Trophoblast cell (in vitro differentiated cells and primary cell): ENCODE data around the gene SERPINA1.
"Not testable (repeated sequence)": the region's sequence is repeated elsewhere in the genome, so short reads cannot be mapped to it uniquely, and the experiment has no call there.

Experiments
- DNase-seq, 2 donors: peaks; one replicate each; pipeline ENCODE4 v3.0.0-alpha.2; 2016
- H2AFZ ChIP-seq: 2 replicates; pipeline ENCODE4 v1.6.1; 2013; ENCODE audit warnings: low read length, moderate library complexity, mild to moderate bottlenecking; ENCODE audit not compliant: insufficient read depth, poor library complexity
- H2AK5ac ChIP-seq: 2 replicates; pipeline ENCODE4 v1.6.1; 2013; ENCODE audit warnings: mild to moderate bottlenecking, low read length
- H2BK120ac ChIP-seq: 2 replicates; pipeline ENCODE4 v1.6.1; 2013; ENCODE audit warnings: low read length, mild to moderate bottlenecking, moderate library complexity; ENCODE audit not compliant: insufficient read depth, poor library complexity
- H2BK12ac ChIP-seq: 2 replicates; pipeline ENCODE4 v1.6.1; 2013; ENCODE audit warnings: mild to moderate bottlenecking, low read length, moderate library complexity
- H2BK5ac ChIP-seq: 2 replicates; pipeline ENCODE4 v1.6.1; 2013; ENCODE audit warnings: low read length, low read depth, moderate library complexity, mild to moderate bottlenecking; ENCODE audit not compliant: poor library complexity
- H3K14ac ChIP-seq: 2 replicates; pipeline ENCODE4 v1.6.1; 2013; ENCODE audit warnings: mild to moderate bottlenecking, low read length
- H3K18ac ChIP-seq: 2 replicates; pipeline ENCODE4 v1.6.1; 2013; ENCODE audit warnings: mild to moderate bottlenecking, low read length
- H3K23ac ChIP-seq: 2 replicates; pipeline ENCODE4 v1.6.1; 2013; ENCODE audit warnings: low read length
- H3K27ac ChIP-seq: 2 replicates; pipeline ENCODE4 v1.5.1; 2013; ENCODE audit warnings: low read depth, mild to moderate bottlenecking, inconsistent platforms, low read length, moderate library complexity
- H3K27me3 ChIP-seq: 2 replicates; pipeline ENCODE4 v1.6.1; 2013; ENCODE audit warnings: inconsistent platforms, mild to moderate bottlenecking, low read length, moderate library complexity; ENCODE audit not compliant: insufficient read depth
- H3K36me3 ChIP-seq, 2 experiments: 1 replicate in 1 of 2; 2 replicates in 1 of 2; pipeline ENCODE4 v1.6.1; 2013; ENCODE audit warnings: low read length in 2 of 2, mild to moderate bottlenecking in 2 of 2, moderate library complexity in 1 of 2; ENCODE audit not compliant: insufficient read depth in 2 of 2, control insufficient read depth in 1 of 2
- H3K4ac ChIP-seq: 2 replicates; pipeline ENCODE4 v1.6.1; 2013; ENCODE audit warnings: low read depth, mild to moderate bottlenecking, low read length, moderate library complexity
- H3K4me1 ChIP-seq, 2 experiments: 1 replicate in 1 of 2; 2 replicates in 1 of 2; pipeline ENCODE4 v1.6.1; 2013; ENCODE audit warnings: low read length in 2 of 2, mild to moderate bottlenecking in 2 of 2, moderate library complexity in 1 of 2; ENCODE audit not compliant: insufficient read depth in 2 of 2, control insufficient read depth in 1 of 2
- H3K4me2 ChIP-seq: 2 replicates; pipeline ENCODE4 v1.6.1; 2013; ENCODE audit warnings: inconsistent platforms, mild to moderate bottlenecking, low read length, moderate library complexity
- H3K4me3 ChIP-seq: 2 replicates; pipeline ENCODE4 v1.5.1; 2013; ENCODE audit warnings: mild to moderate bottlenecking, low read depth, low read length, inconsistent platforms
- H3K79me1 ChIP-seq: one replicate; pipeline ENCODE4 v1.6.1; 2013; ENCODE audit warnings: low read length
- H3K79me2 ChIP-seq: 2 replicates; pipeline ENCODE4 v1.6.1; 2013; ENCODE audit warnings: low read length, mild to moderate bottlenecking; ENCODE audit not compliant: control insufficient read depth, insufficient read depth, poor library complexity
- H3K9ac ChIP-seq: 2 replicates; pipeline ENCODE4 v1.6.1; 2013; ENCODE audit warnings: mild to moderate bottlenecking, low read length
- H3K9me3 ChIP-seq: 2 replicates; pipeline ENCODE4 v1.6.1; 2013; ENCODE audit warnings: low read depth, mild to moderate bottlenecking, control low read depth, inconsistent platforms, low read length; ENCODE audit not compliant: insufficient read depth
- H4K12ac ChIP-seq: 2 replicates; pipeline ENCODE4 v1.6.1; 2013; ENCODE audit warnings: low read depth, mild to moderate bottlenecking, low read length, moderate library complexity
- H4K8ac ChIP-seq: 2 replicates; pipeline ENCODE4 v1.6.1; 2013; ENCODE audit warnings: low read depth, mild to moderate bottlenecking, low read length, moderate library complexity
- H4K91ac ChIP-seq: one replicate; pipeline ENCODE4 v1.6.1; 2013; ENCODE audit warnings: low read depth, mild to moderate bottlenecking, low read length, moderate library complexity
- WGBS: extraction: QIAGEN DNeasy Blood & Tissue Kit; methylation state at CpG from one replicate; pipeline ENCODE4 v1.1.7; 2013; ENCODE audit warnings: missing lambda C conversion rate; ENCODE audit not compliant: insufficient read length, insufficient coverage; ENCODE audit errors: extremely low coverage; 5-methylcytosine and 5-hydroxymethylcytosine counted together

The SERPINA1 gene

DNA sequence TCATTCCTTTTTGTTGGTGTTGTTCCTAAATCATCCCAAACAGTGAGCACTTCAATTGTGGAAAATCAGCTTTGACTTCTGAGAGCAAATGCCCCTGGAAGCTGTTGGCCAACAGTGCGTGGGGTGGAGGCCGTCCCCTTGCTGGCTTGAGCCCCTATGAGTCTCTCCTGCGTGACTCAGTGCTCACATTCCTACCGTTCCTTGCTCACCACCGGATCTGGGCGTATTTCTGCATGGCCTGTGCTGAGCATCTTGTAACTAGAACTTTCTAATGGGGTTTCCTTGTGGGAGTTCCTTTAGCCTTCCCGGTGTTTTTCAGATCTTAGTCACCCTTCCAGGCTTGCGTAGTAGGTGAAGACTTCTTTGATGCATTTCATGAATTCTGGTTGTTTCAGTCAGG lies 14.7 kb downstream of the SERPINA1 start:
- Histone ChIP-seq H3K4ac (no peak overlapping the region), H3K27me3 (no peaks in the 10 kb centered on the region), H3K27ac (no peak overlapping the region), H2BK5ac (no peak overlapping the region), H3K36me3 (no peaks in the 10 kb centered on the region), H3K79me2 (no peaks in the 10 kb centered on the region), H3K23ac (no peak overlapping the region), H2BK12ac (no peak overlapping the region), H3K79me1 (no peaks in the 10 kb centered on the region), H3K4me1 (peaks cover 0 to 2% of the 10 kb centered on the region in 2 experiments), H3K18ac (no peak overlapping the region), H3K14ac (no peak overlapping the region), H2AK5ac (no peak overlapping the region), H3K4me3 (no peak overlapping the region), H4K91ac (peak overlapping the region; percentile 7), H4K12ac (no peak overlapping the region), H4K8ac (no peak overlapping the region), H3K9me3 (no peaks in the 10 kb centered on the region), H3K9ac (no peak overlapping the region), H2AFZ (no peak overlapping the region), H2BK120ac (no peak overlapping the region), H3K4me2 (no peak overlapping the region)
- DNase-seq: peak; percentile 95 to 97
- no CpG with 5 or more reads among the region's 8 CpGs for WGBS

DNA sequence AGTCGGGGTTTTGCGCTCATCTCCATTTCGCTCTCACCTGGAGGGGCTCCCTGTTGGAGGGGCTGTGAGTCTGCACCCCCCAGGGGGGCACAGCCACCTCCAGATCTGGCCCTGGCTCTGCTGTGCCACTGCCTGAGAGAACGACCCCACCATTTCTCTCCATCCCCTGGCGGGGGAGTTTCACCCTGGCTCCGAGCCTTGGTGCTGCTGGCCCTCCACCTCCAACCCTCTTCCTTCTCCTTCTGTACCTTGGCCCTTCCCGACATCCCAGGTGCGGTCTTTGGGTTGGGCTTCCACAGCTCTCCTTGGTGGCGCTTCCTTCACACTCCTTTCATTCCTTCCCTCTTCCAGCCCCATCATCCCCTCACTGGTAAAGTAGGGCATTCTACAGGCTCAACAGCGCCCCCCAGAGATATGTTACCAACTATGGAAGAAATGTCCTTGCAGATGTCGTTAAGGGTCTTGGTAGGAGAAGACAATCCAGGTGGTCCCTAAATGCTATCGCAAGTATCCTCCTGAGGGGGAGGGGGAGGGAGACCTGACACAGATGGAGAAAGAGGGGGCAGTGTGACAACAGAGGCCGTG lies 16.3 kb downstream of the SERPINA1 start:
- no peak overlapping the region for H2AK5ac ChIP-seq
- no peak overlapping the region for H3K4ac ChIP-seq
- no peak overlapping the region for H3K14ac ChIP-seq
- DNase-seq: no peak
- no peaks in the 10 kb centered on the region for H3K9me3 ChIP-seq
- no peak overlapping the region for H2BK12ac ChIP-seq
- H4K91ac ChIP-seq: no peak overlapping the region
- no peak overlapping the region for H4K8ac ChIP-seq
- no peak overlapping the region for H3K27ac ChIP-seq
- no peaks in the 10 kb centered on the region for H3K27me3 ChIP-seq
- H3K18ac ChIP-seq: no peak overlapping the region
- H3K79me1 ChIP-seq: no peaks in the 10 kb centered on the region
- H2AFZ ChIP-seq: no peak overlapping the region
- H3K23ac ChIP-seq: no peak overlapping the region
- no CpG with 5 or more reads among the region's 13 CpGs for WGBS
- H3K4me1 ChIP-seq: peaks cover 2% of the 10 kb centered on the region in 2 experiments
- no peak overlapping the region for H4K12ac ChIP-seq
- H3K9ac ChIP-seq: no peak overlapping the region
- no peaks in the 10 kb centered on the region for H3K36me3 ChIP-seq
- H3K4me2 ChIP-seq: no peak overlapping the region
- H2BK5ac ChIP-seq: no peak overlapping the region
- H3K79me2 ChIP-seq: no peaks in the 10 kb centered on the region
- H2BK120ac ChIP-seq: no peak overlapping the region
- H3K4me3 ChIP-seq: no peak overlapping the region

DNA sequence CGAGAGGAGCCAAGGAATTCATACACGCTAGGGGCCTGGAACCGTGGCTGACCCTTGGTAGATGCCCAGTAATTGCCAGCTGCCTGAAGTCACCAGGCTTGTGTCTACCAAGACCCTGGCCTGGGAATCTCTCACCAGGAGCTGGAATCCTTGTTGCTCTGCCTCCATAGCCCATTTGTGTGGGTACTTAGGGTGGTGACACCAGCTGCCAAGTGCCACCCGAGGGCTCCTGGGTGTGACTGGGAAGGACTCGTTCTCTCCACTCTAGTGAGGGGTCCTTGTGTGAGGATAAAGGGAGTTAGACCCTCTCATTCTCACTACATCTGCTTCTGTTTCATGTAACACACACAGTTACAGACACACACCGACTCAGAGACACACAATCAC lies 17.9 kb downstream of the SERPINA1 start:
- H3K79me1 ChIP-seq: no peaks in the 10 kb centered on the region
- no peak overlapping the region for H3K4me3 ChIP-seq
- H4K12ac ChIP-seq: no peak overlapping the region
- WGBS: no CpG with 5 or more reads among the region's 6 CpGs
- DNase-seq: no peak
- H3K4me1 ChIP-seq: peaks cover 2% of the 10 kb centered on the region in 2 experiments
- no peaks in the 10 kb centered on the region for H3K36me3 ChIP-seq
- no peak overlapping the region for H2BK120ac ChIP-seq
- H3K18ac ChIP-seq: no peak overlapping the region
- no peak overlapping the region for H3K14ac ChIP-seq
- H4K91ac ChIP-seq: no peak overlapping the region
- no peaks in the 10 kb centered on the region for H3K27me3 ChIP-seq
- no peak overlapping the region for H2BK12ac ChIP-seq
- H3K79me2 ChIP-seq: no peaks in the 10 kb centered on the region
- H3K27ac ChIP-seq: no peak overlapping the region
- H3K9me3 ChIP-seq: no peaks in the 10 kb centered on the region
- H2AK5ac ChIP-seq: no peak overlapping the region
- no peak overlapping the region for H3K4ac ChIP-seq
- no peak overlapping the region for H3K9ac ChIP-seq
- no peak overlapping the region for H2BK5ac ChIP-seq
- no peak overlapping the region for H3K4me2 ChIP-seq
- H2AFZ ChIP-seq: no peak overlapping the region
- no peak overlapping the region for H3K23ac ChIP-seq
- no peak overlapping the region for H4K8ac ChIP-seq

DNA sequence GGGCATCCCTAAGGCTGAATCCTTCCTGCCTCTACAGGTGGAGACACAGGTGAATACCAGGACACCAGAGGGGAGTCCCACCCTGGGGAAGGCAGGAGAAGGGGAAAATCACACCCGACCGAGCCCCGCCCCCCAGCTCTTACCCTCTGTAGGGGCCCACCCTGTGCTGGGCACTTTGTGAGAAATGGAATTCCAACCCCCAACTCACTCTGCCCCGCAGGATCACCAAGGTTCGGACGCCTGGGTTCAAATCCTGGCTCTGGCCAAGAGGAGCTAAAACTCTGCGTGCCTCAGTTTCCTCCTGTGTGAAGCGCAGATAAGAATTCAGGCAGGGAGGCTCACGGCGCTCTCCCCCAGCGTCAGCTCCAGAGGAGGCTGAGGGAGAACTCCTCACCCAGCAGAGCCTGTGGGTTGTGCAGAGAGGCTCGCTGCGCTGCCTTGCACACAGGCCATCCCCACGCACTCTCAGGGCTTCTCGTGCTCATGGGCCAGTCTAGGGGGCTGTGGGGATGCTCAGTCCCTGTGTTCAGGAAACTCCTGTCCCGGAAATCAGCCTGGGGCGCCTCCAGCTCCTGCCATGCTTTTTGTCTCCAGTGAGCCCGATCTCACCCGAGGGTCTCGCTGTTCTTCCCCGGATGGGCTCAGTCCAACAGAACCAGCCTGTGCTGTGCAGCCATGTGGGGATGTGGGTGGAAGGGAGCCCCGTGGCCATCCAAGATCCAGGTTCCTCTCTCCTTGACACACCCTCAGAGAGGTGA lies 18.5 kb downstream of the SERPINA1 start:
- not testable (repeated sequence) for H2BK5ac ChIP-seq, H3K9ac ChIP-seq, H3K4me3 ChIP-seq, H2AK5ac ChIP-seq, DNase-seq, H3K9me3 ChIP-seq, H2AFZ ChIP-seq, H3K4ac ChIP-seq, H4K91ac ChIP-seq, H3K4me2 ChIP-seq, H3K27me3 ChIP-seq, H3K36me3 ChIP-seq, H3K14ac ChIP-seq, H3K27ac ChIP-seq, H2BK120ac ChIP-seq, H3K4me1 ChIP-seq, H2BK12ac ChIP-seq, H3K79me1 ChIP-seq, H3K79me2 ChIP-seq, H3K18ac ChIP-seq, H4K12ac ChIP-seq, H4K8ac ChIP-seq, H3K23ac ChIP-seq
- WGBS: no CpG with 5 or more reads among the region's 22 CpGs
